GM12878 (cell line): ENCODE measurements around the gene PTPRF. TPM values are rescaled to one million over a fixed set of nuclear protein-coding genes. Genes with fewer than 3 reads are reported as not detected.

Source experiments
- ATAC-seq: fragments of 200-7000 bp; cut with Tn5 transposase; 3 replicates; pipeline ENCODE4 v1.9.1; 2020; ENCODE audit warnings: mild to moderate bottlenecking, moderate library complexity
- BruUV-seq: library from RNA; stranded (reverse); fragments of 400-500 nt; replicated peaks from 2 replicates; lab custom pipeline; 2021; lab: Mats Ljungman, UMichigan
- CTCF ChIA-PET: fragments of 300-600 bp; sonication (Branson Sonifier 250); formaldehyde crosslinking; extraction: SDS; loops from one replicate; lab custom pipeline; 2021; ENCODE audit warnings: inconsistent platforms; lab: Yijun Ruan, JAX
- POLR2A ChIA-PET: fragments of 350-600 bp; formaldehyde crosslinking; extraction: SDS; loops from one replicate; lab custom pipeline; 2021; ENCODE audit warnings: inconsistent platforms; lab: Charles Lee
- RAD21 ChIA-PET: fragments of 300-600 bp; sonication (Branson Sonifier 250); formaldehyde crosslinking; loops from one replicate; lab custom pipeline; 2023; ENCODE audit warnings: antibody characterized with exemption; ENCODE audit not compliant: unreplicated experiment; lab: Charles Lee
- SMC1A ChIA-PET: fragments of 300-600 bp; sonication (Branson Sonifier 250); formaldehyde crosslinking; loops from one replicate; lab custom pipeline; 2023; ENCODE audit not compliant: unreplicated experiment, uncharacterized antibody; lab: Charles Lee
- DNase-seq: peaks from one replicate; pipeline ENCODE4 v3.0.0-alpha.2; 2011; ENCODE audit warnings: low read depth, low spot score
- FAIRE-seq: peaks from 3 replicates; lab custom pipeline; 2011; peaks lifted over from hg19 to GRCh38; lab: Jason Lieb, UNC
- H2AFZ ChIP-seq: 2 replicates; pipeline ENCODE4 v1.6.0; 2011; ENCODE audit warnings: low read depth, low read length, control low read depth; ENCODE audit not compliant: control insufficient read depth
- H3K27ac ChIP-seq: 2 replicates; pipeline ENCODE4 v1.5.1; 2011; ENCODE audit warnings: control low read depth; ENCODE audit not compliant: control insufficient read depth, insufficient read depth
- H3K27me3 ChIP-seq, 2 experiments: replicated peaks in 1 of 2; 2 replicates each; pipeline versions ENCODE4 v1.6.0 to v1.6.1; 2011; ENCODE audit warnings: low read length in 1 of 2; ENCODE audit not compliant: control insufficient read depth in 2 of 2, insufficient read depth in 2 of 2
- H3K36me3 ChIP-seq, 2 experiments: 2 replicates each; pipeline ENCODE4 v1.5.1; 2011; ENCODE audit warnings: low read length in 1 of 2; ENCODE audit not compliant: control insufficient read depth in 2 of 2, insufficient read depth in 2 of 2
- H3K4me1 ChIP-seq: 2 replicates; pipeline ENCODE4 v1.6.1; 2011; ENCODE audit warnings: mild to moderate bottlenecking, low read length, moderate library complexity, mixed read lengths; ENCODE audit not compliant: control insufficient read depth, insufficient read depth
- H3K4me2 ChIP-seq: 2 replicates; pipeline ENCODE4 v1.6.0; 2011; ENCODE audit warnings: control low read depth; ENCODE audit not compliant: control insufficient read depth, insufficient read depth
- H3K4me3 ChIP-seq: fragments of 200-600 bp; sonication (generic); 2 replicates; pipeline ENCODE4 v1.5.1; 2016
- H3K79me2 ChIP-seq: 2 replicates; pipeline ENCODE4 v1.6.0; 2011; ENCODE audit warnings: low read length; ENCODE audit not compliant: control insufficient read depth, insufficient read depth
- H3K9ac ChIP-seq: 2 replicates; pipeline ENCODE4 v1.8.0; 2011; ENCODE audit warnings: low read length, control low read depth, mixed read lengths; ENCODE audit not compliant: control insufficient read depth, insufficient read depth
- H3K9me3 ChIP-seq: replicated peaks from 3 replicates; pipeline ENCODE4 v1.5.1; 2011; ENCODE audit warnings: mild to moderate bottlenecking, low read length; ENCODE audit not compliant: control insufficient read depth, insufficient read depth
- H4K20me1 ChIP-seq: 2 replicates; pipeline ENCODE4 v1.6.0; 2011; ENCODE audit not compliant: control insufficient read depth, insufficient read depth
- CHD2 ChIP-seq: IDR thresholded peaks from 2 replicates; pipeline ENCODE4 v1.6.1; 2011; ENCODE audit warnings: low read depth, low read length, improper control_type of control experiment, borderline replicate concordance
- CREM ChIP-seq: IDR thresholded peaks from 2 replicates; pipeline ENCODE4 v1.6.1; 2014; ENCODE audit warnings: antibody characterized with exemption, low read depth
- CUX1 ChIP-seq: IDR thresholded peaks from 2 replicates; pipeline ENCODE4 v1.6.1; 2012; ENCODE audit warnings: improper control_type of control experiment, low read depth, low read length; ENCODE audit not compliant: insufficient replicate concordance
- HDAC6 ChIP-seq: fragments of 200-600 bp; sonication (generic); IDR thresholded peaks from one replicate; pipeline ENCODE4 v1.8.0; 2017; ENCODE audit warnings: antibody characterized with exemption; ENCODE audit not compliant: unreplicated experiment
- MEF2B ChIP-seq: fragments of 450-650 bp; IDR thresholded peaks from 2 replicates; pipeline ENCODE4 v1.6.1; 2018; ENCODE audit warnings: mild to moderate bottlenecking, moderate library complexity; ENCODE audit not compliant: partially characterized antibody, poor library complexity, severe bottlenecking
- NR2C1 ChIP-seq: fragments of 450-650 bp; IDR thresholded peaks from 2 replicates; pipeline ENCODE4 v1.6.1; 2017; ENCODE audit warnings: antibody characterized with exemption, mild to moderate bottlenecking, moderate library complexity
- NR2C2 ChIP-seq: IDR thresholded peaks from 2 replicates; pipeline ENCODE4 v1.6.1; 2011; ENCODE audit warnings: borderline replicate concordance, low read depth; ENCODE audit not compliant: control insufficient read depth, insufficient read length
- SUZ12 ChIP-seq: fragments of 200-600 bp; sonication (generic); IDR thresholded peaks from one replicate; pipeline ENCODE4 v1.6.1; 2018; ENCODE audit warnings: antibody characterized with exemption, mild to moderate bottlenecking; ENCODE audit not compliant: unreplicated experiment
- TBL1XR1 ChIP-seq: IDR thresholded peaks from 2 replicates; pipeline ENCODE4 v1.6.1; 2012; ENCODE audit warnings: low read depth, low read length, improper control_type of control experiment
- ZBTB11 ChIP-seq: fragments of 450-650 bp; formaldehyde crosslinking; IDR thresholded peaks from 2 replicates; pipeline ENCODE4 v1.5.0; 2022; ENCODE audit warnings: mild to moderate bottlenecking, missing genetic modification characterization
- ZNF384 ChIP-seq: IDR thresholded peaks from 2 replicates; pipeline ENCODE4 v1.6.1; 2012; ENCODE audit warnings: low read depth, mild to moderate bottlenecking, low read length, improper control_type of control experiment, borderline replicate concordance
- WGBS: methylation state at CpG from one replicate; pipeline ENCODE4 v1.1.6; 2016; ENCODE audit warnings: low lambda C conversion rate; ENCODE audit not compliant: insufficient replicate concordance, insufficient coverage; ENCODE audit errors: missing lambda C conversion rate; 5-methylcytosine and 5-hydroxymethylcytosine counted together
- in situ Hi-C: fragments of 300-500 bp; cut with MboI; formaldehyde crosslinking; loops from 9 replicates; pipeline ENCODE4 v1.14.3; 2018; ENCODE audit warnings: mixed read lengths
- intact Hi-C: fragments of 100-400 bp; cut with micrococcal nuclease; formaldehyde crosslinking; loops from one replicate; pipeline ENCODE4 v1.14.2; 2022; ENCODE audit not compliant: unreplicated experiment
- polyA plus RNA-seq, 11 experiments: library from polyadenylated mRNA; depleted of rRNA in 4 of 11; unstranded in 6 of 11; stranded (reverse) in 5 of 11; fragments of >200 nt; fragmentation: Nextera tagmentation in 4 of 11; fragmentation: Illumina TruSeq in 1 of 11; extraction: Ambion mirVana in 4 of 11; extraction: Trizol in 1 of 11; gene quantifications; 1 replicate in 1 of 11; 2 replicates in 10 of 11; pipeline versions ENCODE4 v1.2.1 to v1.2.3, GENCODE V29; 2011 to 2016; ENCODE audit warnings: inconsistent platforms in 2 of 11, missing spikeins in 2 of 11, low read depth in 1 of 11
- total RNA-seq, 4 experiments: library from RNA; depleted of rRNA in 3 of 4; stranded (reverse); fragments of >200 nt in 3 of 4; fragmentation: Illumina TruSeq in 1 of 4; extraction: Trizol in 1 of 4; gene quantifications; 2 replicates each; pipeline versions ENCODE4 v1.2.1 to v1.2.3, GENCODE V29; 2013 to 2021

PTPRF gene
- total and polyA plus RNA-seq, 10 of the 15 experiments (the other 5 are each of a cell fraction or from before 2014, with no cell fraction given) = 0.04 to 2.6 (median 0.32) TPM

- ChIA-PET CTCF (interaction anchor here (0.5 to 1.4 kb wide), 6 partner anchors 10 to 364 kb away, joined by 3 to 4 read pairs (median 3); no protein-coding TSS in a partner anchor), POLR2A (no interaction called here), RAD21 (interaction anchor here (0.8 kb wide), 1 partner anchor 10 kb away, joined by 3 read pairs; no protein-coding TSS in a partner anchor), SMC1A (interaction anchor here (1.3 to 1.5 kb wide), 2 partner anchors 8 to 13 kb away, joined by 3 to 4 read pairs; no protein-coding TSS in a partner anchor)
- intact Hi-C loops (no loop called here), in situ Hi-C loops (no loop called here)
- Histone ChIP-seq H3K27me3 (peaks cover 0 to under 1% of the 10 kb centered on the region in 2 experiments; a peak in 1 of 4 replicates), H4K20me1 (no peaks in the 10 kb centered on the region), H3K4me3 (no peak overlapping the region), H3K9me3 (no peaks in the 10 kb centered on the region), H3K27ac (no peak overlapping the region), H2AFZ (no peak overlapping the region), H3K4me1 (peaks cover 3% of the 10 kb centered on the region; the same call in 1 of the 2 replicates), H3K9ac (no peak overlapping the region), H3K79me2 (no peaks in the 10 kb centered on the region), H3K4me2 (no peak overlapping the region), H3K36me3 (no peaks in the 10 kb centered on the region)
- no peak for TF ChIP-seq CREM
- no peak for TF ChIP-seq ZNF384
- TF ChIP-seq SUZ12 = no peak
- no peak for TF ChIP-seq NR2C2
- TF ChIP-seq TBL1XR1 = no peak
- TF ChIP-seq CUX1 = no peak
- TF ChIP-seq HDAC6 = no peak
- TF ChIP-seq MEF2B = no peak
- no peak for TF ChIP-seq CHD2
- TF ChIP-seq ZBTB11 (CRISPR knock-in tag) = no peak
- TF ChIP-seq NR2C1 = no peak
- no TSS peak for BruUV-seq
- no peak for DNase-seq
- ATAC-seq = no peak
- no peak for FAIRE-seq
- WGBS = 24% methylated on average over 9 of the region's 9 CpGs
Measured at GRCh38 chr1:43570277-43570676, 39.6 kb downstream of the PTPRF start.
